GM12878 (cell line): ENCODE measurements around the gene CELF2.

Experiments used
- BHLHE40 ChIP-seq, 2 experiments: fragments of 450-650 bp in 1 of 2; IDR thresholded peaks; 2 replicates each; pipeline ENCODE4 v1.6.1; 2011 to 2017; ENCODE audit warnings: low read depth in 2 of 2, borderline replicate concordance in 1 of 2, improper control_type of control experiment in 1 of 2, low read length in 1 of 2, mild to moderate bottlenecking in 1 of 2
- CEBPB ChIP-seq, 2 experiments: fragments of 150-350 bp in 1 of 2; IDR thresholded peaks; 2 replicates each; pipeline ENCODE4 v1.6.1; 2012 to 2014; ENCODE audit warnings: low read depth in 2 of 2, low read length in 2 of 2, borderline replicate concordance in 1 of 2, inconsistent platforms in 1 of 2
- CREM ChIP-seq: IDR thresholded peaks from 2 replicates; pipeline ENCODE4 v1.6.1; 2014; ENCODE audit warnings: antibody characterized with exemption, low read depth
- CTCF ChIP-seq, 3 experiments: IDR thresholded peaks in 2 of 3; conservative IDR thresholded peaks in 1 of 3; 2 replicates each; pipeline ENCODE4 v1.5.1; 2011; ENCODE audit warnings: low read depth in 3 of 3, low read length in 3 of 3, mild to moderate bottlenecking in 3 of 3, control low read depth in 2 of 3, moderate library complexity in 2 of 3, inconsistent platforms in 1 of 3, mixed read lengths in 1 of 3; ENCODE audit not compliant: control insufficient read depth in 2 of 3, insufficient read depth in 1 of 3; ENCODE audit errors: extremely low read depth in 1 of 3
- EZH2 ChIP-seq: IDR thresholded peaks from 2 replicates; pipeline ENCODE4 v1.6.1; 2012; ENCODE audit warnings: low read depth, mild to moderate bottlenecking, control low read depth, inconsistent platforms, low read length, borderline replicate concordance; ENCODE audit not compliant: control insufficient read depth
- FOS ChIP-seq: IDR thresholded peaks from 3 replicates; pipeline ENCODE4 v1.6.1; 2011; ENCODE audit warnings: borderline replicate concordance; ENCODE audit not compliant: insufficient read length; ENCODE audit errors: extremely low read depth
- FOXM1 ChIP-seq: IDR thresholded peaks from 2 replicates; pipeline ENCODE4 v1.6.1; 2012; ENCODE audit warnings: low read depth, mild to moderate bottlenecking, inconsistent platforms, low read length, moderate library complexity
- KDM1A ChIP-seq: fragments of 200-600 bp; sonication (generic); IDR thresholded peaks from 2 replicates; pipeline ENCODE4 v1.6.1; 2016; ENCODE audit warnings: borderline replicate concordance
- NFYB ChIP-seq: IDR thresholded peaks from 2 replicates; pipeline ENCODE4 v1.6.1; 2011; ENCODE audit warnings: low read depth, mild to moderate bottlenecking, low read length, improper control_type of control experiment, moderate library complexity; ENCODE audit not compliant: insufficient read depth
- POLR2A ChIP-seq: IDR thresholded peaks from 2 replicates; pipeline ENCODE4 v1.6.1; 2011; ENCODE audit warnings: low read depth, mild to moderate bottlenecking, low read length
- POLR2AphosphoS5 ChIP-seq: IDR thresholded peaks from 2 replicates; pipeline ENCODE4 v1.6.1; 2011; ENCODE audit warnings: mild to moderate bottlenecking, low read length, inconsistent platforms
- RELA ChIP-seq: fragments of 450-650 bp; IDR thresholded peaks from 2 replicates; pipeline ENCODE4 v1.8.0; 2014; ENCODE audit warnings: borderline replicate concordance; ENCODE audit not compliant: partially characterized antibody
- YBX1 ChIP-seq: fragments of 450-650 bp; IDR thresholded peaks from 2 replicates; pipeline ENCODE4 v1.6.1; 2016; ENCODE audit warnings: antibody characterized with exemption
- ZNF274 ChIP-seq: IDR thresholded peaks from one replicate; pipeline ENCODE4 v1.8.0; 2011; ENCODE audit not compliant: insufficient read length, insufficient read depth

DNA sequence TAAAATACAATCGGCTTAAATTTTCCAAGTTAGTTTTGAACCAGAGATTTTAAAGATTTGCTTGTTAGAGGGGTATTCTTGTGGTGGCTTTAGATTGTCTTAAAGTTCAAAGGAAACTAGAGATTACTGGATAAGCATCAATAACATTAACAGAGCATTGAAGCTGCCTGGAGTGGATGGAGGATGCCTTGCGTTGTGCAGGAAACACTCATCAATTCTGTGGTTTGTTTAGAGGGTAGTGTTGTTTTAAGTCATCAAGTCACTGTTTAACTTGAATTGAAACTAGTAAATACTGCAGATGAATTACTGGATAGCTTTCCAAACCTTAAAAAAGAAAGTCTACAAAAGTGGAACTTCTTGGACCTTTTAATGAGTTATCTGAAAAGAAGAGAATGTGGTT, 218.6 kb downstream of the CELF2 start:
- TF ChIP-seq EZH2 (no peak), CEBPB (IDR thresholded peaks at IDR 0.05; ENCODE audit: borderline replicate concordance in 1 of 2, low read depth in 2 of 2, low read length in 2 of 2) (no peak), YBX1 (no peak), ZNF274 (no peak), NFYB (no peak), CTCF (IDR thresholded peaks at IDR 0.05 in 2 of 3, conservative IDR thresholded peaks at IDR 0.05 in 1 of 3; ENCODE audit: control insufficient read depth in 2 of 3, extremely low read depth in 1 of 3, insufficient read depth in 1 of 3, low read depth in 3 of 3, low read length in 3 of 3) (0 out of 6 replicates have a peak, but pooled peaks of 1 of the 3 experiments have one; percentile 2), KDM1A (no peak), BHLHE40 (IDR thresholded peaks at IDR 0.05; ENCODE audit: borderline replicate concordance in 1 of 2, low read depth in 2 of 2, low read length in 1 of 2) (peak in 1 of 2 experiments; percentile 46; a peak in 1 of 4 replicates), FOS (no peak), CREM (peak; percentile 48; the same call in 1 of the 2 replicates), POLR2AphosphoS5 (no peak; the same call in 1 of the 2 replicates), POLR2A (no peak), RELA (no peak), FOXM1 (0 out of 2 replicates have a peak, but pooled peaks have one; percentile 16)
